Muscle of leg (tissue), 11 donors: ENCODE measurements around the gene ARHGEF10L. TPM values are rescaled to one million over a fixed set of nuclear protein-coding genes. Genes with fewer than 3 reads are reported as not detected.

Source experiments
- DNase-seq: peaks from one replicate; pipeline ENCODE4 v3.0.0; 2013
- H3K27ac ChIP-seq: one replicate; pipeline ENCODE4 v1.5.1; 2013; ENCODE audit warnings: mild to moderate bottlenecking, low read length, control low read depth
- H3K27me3 ChIP-seq: one replicate; pipeline ENCODE4 v1.6.1; 2013; ENCODE audit warnings: low read length; ENCODE audit not compliant: control insufficient read depth, insufficient read depth
- H3K36me3 ChIP-seq: one replicate; pipeline ENCODE4 v1.6.1; 2013; ENCODE audit warnings: low read length; ENCODE audit not compliant: control insufficient read depth, insufficient read depth
- H3K4me1 ChIP-seq: one replicate; pipeline ENCODE4 v1.6.1; 2013; ENCODE audit warnings: low read length; ENCODE audit not compliant: control insufficient read depth, insufficient read depth
- H3K4me3 ChIP-seq: one replicate; pipeline ENCODE4 v1.5.1; 2013; ENCODE audit warnings: low read length, control low read depth
- H3K9me3 ChIP-seq: replicated peaks from 2 replicates; pipeline ENCODE4 v1.6.1; 2013; ENCODE audit warnings: low read depth, low read length; ENCODE audit not compliant: control insufficient read depth
- WGBS: methylation state at CpG from one replicate; pipeline ENCODE4 v1.1.5; 2013; ENCODE audit warnings: missing lambda C conversion rate; ENCODE audit not compliant: insufficient coverage; 5-methylcytosine and 5-hydroxymethylcytosine counted together
- polyA plus RNA-seq, 8 donors: library from polyadenylated mRNA; unstranded; fragments of 120-200 nt; gene quantifications; one replicate each; pipeline versions ENCODE4 v1.2.1 to v1.2.3, GENCODE V29; 2013; ENCODE audit warnings: inconsistent platforms in 1 of 8, low replicate concordance in 1 of 8; ENCODE audit not compliant: insufficient read length in 8 of 8, insufficient read depth in 1 of 8
- total RNA-seq: library from RNA; stranded (reverse); fragments of 120-200 nt; gene quantifications from one replicate; pipeline ENCODE4 v1.2.4, GENCODE V29; 2013

Gene ARHGEF10L
- total and polyA plus RNA-seq, 9 donors, result 14.1 to 24.5 (median 22.4) TPM

GRCh38 chr1:17599291-17599953 is 59.9 kb downstream of the ARHGEF10L start:
- no peak for DNase-seq
- Histone ChIP-seq H3K4me3 (no peak overlapping the region), H3K9me3 (no peaks in the 10 kb centered on the region), H3K27me3 (no peaks in the 10 kb centered on the region), H3K36me3 (peaks cover 4% of the 10 kb centered on the region), H3K27ac (no peak overlapping the region), H3K4me1 (peaks cover 6% of the 10 kb centered on the region)
- WGBS, result 89% methylated on average over 8 of the region's 12 CpGs

GRCh38 chr1:17599954-17600300 is 60.4 kb downstream of the ARHGEF10L start:
- Histone ChIP-seq H3K36me3 (peaks cover 6% of the 10 kb centered on the region), H3K27ac (no peak overlapping the region), H3K9me3 (no peaks in the 10 kb centered on the region), H3K27me3 (no peaks in the 10 kb centered on the region), H3K4me3 (no peak overlapping the region), H3K4me1 (peaks cover 8% of the 10 kb centered on the region)
- 90% methylated on average over 3 of the region's 5 CpGs for WGBS
- DNase-seq, result no peak

GRCh38 chr1:17600321-17600720 is 60.8 kb downstream of the ARHGEF10L start:
- Histone ChIP-seq H3K9me3 (no peaks in the 10 kb centered on the region), H3K36me3 (peaks cover 6% of the 10 kb centered on the region), H3K4me3 (no peak overlapping the region), H3K27me3 (no peaks in the 10 kb centered on the region), H3K4me1 (peaks cover 12% of the 10 kb centered on the region), H3K27ac (no peak overlapping the region)
- WGBS, result 88% methylated on average over 4 of the region's 6 CpGs
- DNase-seq, result no peak

- Histone ChIP-seq H3K4me1 (peaks cover 21% of the 10 kb centered on the region), H3K27ac (no peak overlapping the region), H3K9me3 (no peaks in the 10 kb centered on the region), H3K36me3 (peaks cover 6% of the 10 kb centered on the region), H3K27me3 (no peaks in the 10 kb centered on the region), H3K4me3 (no peak overlapping the region)
- DNase-seq, result no peak
- 89% methylated on average over 16 of the region's 17 CpGs for WGBS
Measured at GRCh38 chr1:17601643-17602382, 62.3 kb downstream of the ARHGEF10L start.

GRCh38 chr1:17603091-17603841 is 63.8 kb downstream of the ARHGEF10L start:
- Histone ChIP-seq H3K9me3 (no peaks in the 10 kb centered on the region), H3K4me1 (peaks cover 21% of the 10 kb centered on the region), H3K27ac (no peak overlapping the region), H3K27me3 (no peaks in the 10 kb centered on the region), H3K4me3 (no peak overlapping the region), H3K36me3 (peaks cover 14% of the 10 kb centered on the region)
- peak; percentile 53 for DNase-seq
- WGBS, result 63% methylated on average over 12 of the region's 26 CpGs

GRCh38 chr1:17605582-17606344 is 66.3 kb downstream of the ARHGEF10L start:
- Histone ChIP-seq H3K4me1 (peaks cover 31% of the 10 kb centered on the region), H3K27me3 (no peaks in the 10 kb centered on the region), H3K9me3 (no peaks in the 10 kb centered on the region), H3K36me3 (peaks cover 16% of the 10 kb centered on the region), H3K27ac (peak overlapping the region; percentile 55), H3K4me3 (no peak overlapping the region)
- peak; percentile 66 for DNase-seq
- 48% methylated on average over 11 of the region's 15 CpGs for WGBS

GRCh38 chr1:17606826-17607440 is 67.4 kb downstream of the ARHGEF10L start:
- peaks cover 16% of the 10 kb centered on the region for H3K36me3 ChIP-seq
- H3K9me3 ChIP-seq, result no peaks in the 10 kb centered on the region
- 56% methylated on average over 8 of the region's 14 CpGs for WGBS
- no peak overlapping the region for H3K4me3 ChIP-seq
- H3K27me3 ChIP-seq, result no peaks in the 10 kb centered on the region
- peak; percentile 73 for DNase-seq
- H3K4me1 ChIP-seq, result peaks cover 35% of the 10 kb centered on the region
- no peak overlapping the region for H3K27ac ChIP-seq

GRCh38 chr1:17607644-17608581 is 68.4 kb downstream of the ARHGEF10L start:
- Histone ChIP-seq H3K27me3 (no peaks in the 10 kb centered on the region), H3K4me1 (peaks cover 37% of the 10 kb centered on the region), H3K27ac (no peak overlapping the region), H3K36me3 (peaks cover 16% of the 10 kb centered on the region), H3K9me3 (no peaks in the 10 kb centered on the region), H3K4me3 (no peak overlapping the region)
- DNase-seq, result no peak
- WGBS, result 92% methylated on average over 30 of the region's 34 CpGs

- no peak overlapping the region for H3K4me3 ChIP-seq
Measured at GRCh38 chr1:17609529-17609928, 70.0 kb downstream of the ARHGEF10L start.

More at GRCh38 chr1:17609529-17609928, 70.0 kb downstream of the ARHGEF10L start:
- Histone ChIP-seq H3K9me3 (no peaks in the 10 kb centered on the region), H3K27ac (no peak overlapping the region), H3K27me3 (no peaks in the 10 kb centered on the region), H3K4me1 (peaks cover 31% of the 10 kb centered on the region), H3K36me3 (peaks cover 10% of the 10 kb centered on the region)
- 63% methylated on average over 2 of the region's 5 CpGs for WGBS
- DNase-seq, result no peak
